Measurements from ENCODE around the gene CLDN5.

Gene CLDN5

GRCh38 chr22:19498866-19499190, 25.4 kb downstream of the CLDN5 start:
- Histone ChIP-seq H3K27ac (replicated peaks) (no peak overlapping the region), H3K27me3 (ENCODE audit: insufficient read depth, poor library complexity, severe bottlenecking) (no peaks in the 10 kb centered on the region), H3K4me3 (replicated peaks; ENCODE audit: insufficient read depth, low read length) (no peak overlapping the region)
- TF ChIP-seq POLR2AphosphoS5 (IDR thresholded peaks at IDR 0.05; ENCODE audit: low read depth) (no peak), CTCF (IDR thresholded peaks at IDR 0.05; ENCODE audit: insufficient read depth, low read length) (no peak), SPI1 (IDR thresholded peaks at IDR 0.05; ENCODE audit: borderline replicate concordance, low read depth) (no peak), REST (IDR thresholded peaks at IDR 0.05; ENCODE audit: insufficient replicate concordance, low read depth) (no peak), GABPA (IDR thresholded peaks at IDR 0.05; ENCODE audit: low read depth) (no peak)
- no peak for DNase-seq (ENCODE audit: low read depth in 1 of 2, low spot score in 1 of 2)

GRCh38 chr22:19498154-19498865, 25.9 kb downstream of the CLDN5 start:
- TF ChIP-seq CTCF (IDR thresholded peaks at IDR 0.05; ENCODE audit: insufficient read depth, low read length), result no peak
- TF ChIP-seq SPI1 (IDR thresholded peaks at IDR 0.05; ENCODE audit: borderline replicate concordance, low read depth), result no peak
- TF ChIP-seq GABPA (IDR thresholded peaks at IDR 0.05; ENCODE audit: low read depth), result no peak
- TF ChIP-seq REST (IDR thresholded peaks at IDR 0.05; ENCODE audit: insufficient replicate concordance, low read depth), result no peak
- no peak; the same call in 1 of the 2 replicates for TF ChIP-seq POLR2AphosphoS5 (IDR thresholded peaks at IDR 0.05; ENCODE audit: low read depth)
- H3K27ac ChIP-seq (replicated peaks), result no peak overlapping the region
- DNase-seq (ENCODE audit: low read depth in 1 of 2, low spot score in 1 of 2), result no peak
- H3K27me3 ChIP-seq (ENCODE audit: insufficient read depth, poor library complexity, severe bottlenecking), result no peaks in the 10 kb centered on the region
- H3K4me3 ChIP-seq (replicated peaks; ENCODE audit: insufficient read depth, low read length), result no peak overlapping the region

GRCh38 chr22:19497245-19497644, 27.0 kb downstream of the CLDN5 start:
- H3K4me3 ChIP-seq (replicated peaks; ENCODE audit: insufficient read depth, low read length), result no peak overlapping the region
- no peak overlapping the region for H3K27ac ChIP-seq (replicated peaks)
- no peak for DNase-seq (ENCODE audit: low read depth in 1 of 2, low spot score in 1 of 2)
- H3K27me3 ChIP-seq (ENCODE audit: insufficient read depth, poor library complexity, severe bottlenecking), result no peaks in the 10 kb centered on the region
- TF ChIP-seq GABPA (IDR thresholded peaks at IDR 0.05; ENCODE audit: low read depth), result no peak
- no peak for TF ChIP-seq SPI1 (IDR thresholded peaks at IDR 0.05; ENCODE audit: borderline replicate concordance, low read depth)
- no peak for TF ChIP-seq POLR2AphosphoS5 (IDR thresholded peaks at IDR 0.05; ENCODE audit: low read depth)
- no peak for TF ChIP-seq CTCF (IDR thresholded peaks at IDR 0.05; ENCODE audit: insufficient read depth, low read length)
- no peak for TF ChIP-seq REST (IDR thresholded peaks at IDR 0.05; ENCODE audit: insufficient replicate concordance, low read depth)
